HG03175 (cell line): ENCODE measurements around the gene ZNF888.
"Not testable (repeated sequence)": the region's sequence is repeated elsewhere in the genome, so short reads cannot be mapped to it uniquely, and the experiment has no call there.

Source experiments
- ATAC-seq: cut with Tn5 transposase; IDR thresholded peaks from one replicate; pipeline ENCODE4 v1.9.1; 2021; ENCODE audit warnings: mild to moderate bottlenecking, moderate library complexity; ENCODE audit not compliant: unreplicated experiment

The ZNF888 gene

GRCh38 chr19:52922841-52923777 lies at the start of gene ZNF888:
Gene ZNF888, minus strand, starts transcription at chr19:52923428. Its CDS starts 5,555 bp downstream, at chr19:52917873.
- peak; percentile 95 for ATAC-seq

GRCh38 chr19:52967772-52968171 lies 44.5 kb upstream of the ZNF888 start:
- ATAC-seq, result no peak

- peak; percentile 15 for ATAC-seq
These were observed 40.0 kb upstream of the ZNF888 start for GRCh38 chr19:52963247-52963618.

GRCh38 chr19:52962394-52963246 lies 39.4 kb upstream of the ZNF888 start, which contains the start of gene ZNF816:
Gene ZNF816, minus strand, starts transcription at chr19:52962881. Its CDS starts 6,792 bp downstream, at chr19:52956089.
- ATAC-seq, result peak; percentile 97

- ATAC-seq, result no peak
These were observed 38.8 kb upstream of the ZNF888 start for GRCh38 chr19:52961981-52962380.

GRCh38 chr19:52959613-52960295 lies 36.5 kb upstream of the ZNF888 start:
- no peak for ATAC-seq

- ATAC-seq, result no peak
These were observed 34.4 kb upstream of the ZNF888 start for GRCh38 chr19:52957591-52957990.

- no peak for ATAC-seq
These were observed 33.7 kb upstream of the ZNF888 start for GRCh38 chr19:52956917-52957316.

GRCh38 chr19:52949422-52949821 lies 26.2 kb upstream of the ZNF888 start:
- ATAC-seq, result no peak

- ATAC-seq, result no peak
These were observed 25.0 kb upstream of the ZNF888 start for GRCh38 chr19:52948025-52948770.

- no peak for ATAC-seq
These were observed 23.4 kb upstream of the ZNF888 start for GRCh38 chr19:52946322-52947310.

GRCh38 chr19:52945652-52946321 lies 22.6 kb upstream of the ZNF888 start:
- no peak for ATAC-seq

GRCh38 chr19:52944703-52945493 lies 21.7 kb upstream of the ZNF888 start:
- ATAC-seq, result not testable (repeated sequence)

- no peak for ATAC-seq
These were observed 20.8 kb upstream of the ZNF888 start for GRCh38 chr19:52943884-52944643.

- no peak for ATAC-seq
These were observed 20.1 kb upstream of the ZNF888 start for GRCh38 chr19:52943134-52943883.
